Heart right ventricle (tissue), 16 donors: ENCODE measurements around the gene NEK6. TPM values are rescaled to one million over a fixed set of nuclear protein-coding genes. Genes with fewer than 3 reads are reported as not detected.

ENCODE experiments used
- ATAC-seq, 8 donors: fragments of 200-7000 bp; cut with Tn5 transposase; one replicate each; pipeline ENCODE4 v1.9.1; 2020; ENCODE audit warnings: mild to moderate bottlenecking in 8 of 8, moderate library complexity in 8 of 8, moderate number of reproducible peaks in 1 of 8
- DNase-seq, 2 donors: peaks; one replicate each; pipeline ENCODE4 v3.0.0-alpha.2; 2020
- H3K27ac ChIP-seq, 10 donors: fragments of 200-600 bp; sonication (generic) in 2 of 10; one replicate each; pipeline versions ENCODE4 v1.5.0 to v1.8.0; 2020 to 2022; ENCODE audit warnings: mild to moderate bottlenecking in 3 of 10
- H3K27me3 ChIP-seq, 7 donors: fragments of 200-600 bp; one replicate each; pipeline ENCODE4 v1.8.0; 2021 to 2022; ENCODE audit warnings: mild to moderate bottlenecking in 2 of 7
- H3K36me3 ChIP-seq, 9 donors: fragments of 200-600 bp; sonication (generic) in 1 of 9; one replicate each; pipeline versions ENCODE4 v1.5.0 to v1.8.0; 2020 to 2022; ENCODE audit warnings: mild to moderate bottlenecking in 2 of 9
- H3K4me1 ChIP-seq, 9 donors: fragments of 200-600 bp; sonication (generic) in 1 of 9; one replicate each; pipeline versions ENCODE4 v1.5.0 to v1.8.0; 2020 to 2022; ENCODE audit warnings: mild to moderate bottlenecking in 4 of 9
- H3K4me3 ChIP-seq, 10 donors: fragments of 200-600 bp; sonication (generic) in 2 of 10; one replicate each; pipeline versions ENCODE4 v1.5.0 to v1.8.0; 2020 to 2022; ENCODE audit warnings: mild to moderate bottlenecking in 7 of 10, moderate library complexity in 2 of 10
- H3K9me3 ChIP-seq, 11 donors: fragments of 200-600 bp in 10 of 11; sonication (generic) in 2 of 11; one replicate each; pipeline versions ENCODE4 v1.5.0 to v1.8.0; 2013 to 2022; ENCODE audit warnings: mild to moderate bottlenecking in 2 of 11, control low read depth in 1 of 11, moderate library complexity in 1 of 11
- CTCF ChIP-seq, 9 donors: fragments of 200-600 bp; sonication (generic) in 2 of 9; IDR thresholded peaks; one replicate each; pipeline versions ENCODE4 v1.5.0 to v1.8.0; 2021 to 2022; ENCODE audit warnings: antibody characterized with exemption in 9 of 9, mild to moderate bottlenecking in 5 of 9, moderate library complexity in 1 of 9
- WGBS, 2 donors: extraction: QIAGEN DNeasy Blood & Tissue Kit; methylation state at CpG; one replicate each; pipeline ENCODE4 v1.1.7; 2013; ENCODE audit warnings: inconsistent platforms in 1 of 2; 5-methylcytosine and 5-hydroxymethylcytosine counted together
- intact Hi-C, 10 donors: fragments of 100-400 bp; cut with DNase I; formaldehyde crosslinking; loops; one replicate each; pipeline versions ENCODE4 v1.11.1 to v1.14.2; 2022
- polyA plus RNA-seq, 2 donors: library from polyadenylated mRNA; stranded (reverse); fragments of 200-250 nt; gene quantifications; one replicate each; pipeline ENCODE4 v1.2.3, GENCODE V29; 2013
- total RNA-seq, 10 donors: library from RNA; stranded (reverse); fragmentation: NEBNext Ultra II Directional in 3 of 10; extraction: Animal tissue kit (Norgen Biotek cat#: 25700) in 3 of 10; gene quantifications; one replicate each; pipeline versions ENCODE4 v1.2.1 to v1.2.4, GENCODE V29; 2021 to 2023
- donor health status: Arrhythmogenic right ventricular cardiomyopathy.
- donor health status: ischemic (EF 13 %, LVEDD 7.1; RV severe dilation, severe dysfunction).
- donor health status: healthy with polysubstance abuse.
- donor health status: DM: no; HTN: yes; CAD: no.
- donor health status: DM: no; HTN: no; CAD: no.
- donor health status: ischemic (EF 25% LVEDD 6.9; RV normal size, moderate dysfunction).
- donor health status: ischemic (EF 25% LVEDD 5.7; RV mildly dilated, moderate dysfunction).
- donor health status: healthy.
- donor health status: DM: yes; HTN: yes; CAD: no.
- donor health status: Ischemic cardiomyopathy.
- donor health status: ischemic (EF 35%, LVEDD 5.7; RV mildly dilated, moderate dysfunction).
- donor health status: nonischemic (EF 11% LVEDD 7.7; RV severe dilation, severe dysfunction).
- donor health status: DM: yes; HTN: yes; CAD: no.
- donor health status: PGD.
- donor health status: ischemic (EF 29% LVEDD 5.4; RV normal size, mild dysfunction).
- donor health status: nonischemic (EF 23%, LVEDD 6.1; RV moderate dilation, normal function).

The NEK6 gene
- total and polyA plus RNA-seq, 12 donors, result 1.9 to 22.4 (median 7.5) TPM

- Histone ChIP-seq H3K9me3 (no peaks in the 10 kb centered on the region), H3K4me1 (peaks cover 5 to 50% (median 28%) of the 10 kb centered on the region in 9 donors), H3K27ac (peak overlapping the region in 2 of 10 donors; percentile 39 to 68), H3K4me3 (peak overlapping the region; percentile 16 to 59 (median 52)), H3K27me3 (no peaks in the 10 kb centered on the region), H3K36me3 (no peaks in the 10 kb centered on the region)
- no peak for DNase-seq
- 44 to 46% methylated on average over 28 to 30 of the region's 31 CpGs for WGBS, 2 donors
- intact Hi-C loops, result no loop called here
- no peak for ATAC-seq
- no peak for TF ChIP-seq CTCF (IDR thresholded peaks at IDR 0.05)
These were observed 492 bp upstream of the NEK6 start for GRCh38 chr9:124257070-124257843.

- intact Hi-C loops, result no loop called here
- DNase-seq (no peak), ATAC-seq (peak; percentile 25 to 55 (median 42))
- Histone ChIP-seq H3K9me3 (no peaks in the 10 kb centered on the region), H3K27ac (peak overlapping the region; percentile 32 to 93 (median 79)), H3K4me3 (peak overlapping the region; percentile 59 to 89 (median 76)), H3K4me1 (peaks cover 7 to 60% (median 31%) of the 10 kb centered on the region in 9 donors), H3K27me3 (no peaks in the 10 kb centered on the region), H3K36me3 (peaks cover 0 to 9% (median 0%) of the 10 kb centered on the region in 9 donors)
- WGBS, 2 donors, result 29 to 49% methylated on average over 17 of the region's 17 CpGs
- TF ChIP-seq CTCF (IDR thresholded peaks at IDR 0.05), result no peak
These were observed 933 bp downstream of the NEK6 start for GRCh38 chr9:124258607-124259157.

GRCh38 chr9:124259158-124259808 lies 1.5 kb downstream of the NEK6 start:
- H3K4me3 ChIP-seq, result peak overlapping the region; percentile 0 to 89 (median 76)
- H3K27me3 ChIP-seq, result no peaks in the 10 kb centered on the region
- H3K27ac ChIP-seq, result peak overlapping the region; percentile 35 to 93 (median 79)
- no peak for TF ChIP-seq CTCF (IDR thresholded peaks at IDR 0.05)
- intact Hi-C loops, result no loop called here
- peaks cover 0 to 12% (median 0%) of the 10 kb centered on the region in 9 donors for H3K36me3 ChIP-seq
- DNase-seq (peak; percentile 64 to 68), ATAC-seq (peak in 7 of 8 donors; percentile 36 to 57 (median 43))
- H3K4me1 ChIP-seq, result peaks cover 11 to 63% (median 37%) of the 10 kb centered on the region in 9 donors
- 41 to 47% methylated on average over 19 of the region's 19 CpGs for WGBS, 2 donors
- H3K9me3 ChIP-seq, result no peaks in the 10 kb centered on the region
